ENCODE measurements around the gene SH3PXD2A. TPM values are rescaled to one million over a fixed set of nuclear protein-coding genes. Genes with fewer than 3 reads are reported as not detected.
"Not testable (repeated sequence)": the region's sequence is repeated elsewhere in the genome, so short reads cannot be mapped to it uniquely, and the experiment has no call there.

SH3PXD2A gene
- total and polyA plus RNA-seq, 10 donors = 2.6 to 50.0 (median 35.2) TPM

DNA sequence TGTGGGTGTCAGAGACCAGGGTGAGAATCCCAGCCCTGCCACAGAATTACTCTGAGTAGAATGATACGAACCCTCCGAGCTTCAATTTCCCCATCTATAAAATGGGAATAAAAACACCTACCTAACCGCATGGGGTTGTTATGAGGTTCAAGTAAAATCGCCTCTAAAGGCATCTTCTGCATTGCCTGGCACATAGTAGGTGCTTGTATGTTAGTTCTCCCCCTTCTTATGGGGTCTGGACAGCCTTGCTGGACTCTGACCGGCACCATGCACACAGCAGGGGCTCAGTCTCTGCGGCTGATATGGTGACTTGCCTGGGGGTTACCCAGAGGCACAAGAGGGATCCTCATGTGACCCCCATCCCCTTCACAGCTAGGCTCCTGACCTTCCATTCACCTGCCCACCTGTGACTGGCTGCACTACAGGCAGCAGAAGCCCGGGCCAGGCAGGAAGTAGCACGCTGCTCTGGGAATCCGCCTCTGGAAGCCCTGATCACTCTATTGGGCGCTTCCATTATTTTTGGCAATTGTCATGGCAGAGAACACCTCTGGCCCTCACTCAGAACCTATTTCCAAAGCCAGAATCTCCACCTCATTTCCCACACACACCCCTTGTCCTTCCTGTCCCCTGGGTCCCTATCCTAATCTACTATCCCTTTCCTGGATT is 6.0 kb downstream of the SH3PXD2A start:
- WGBS, 5 donors = 70 to 85% (median 79%) methylated on average over 9 to 10 of the region's 10 CpGs
- Histone ChIP-seq H3K4me3 (no peak overlapping the region), H3K9me3 (no peaks in the 10 kb centered on the region), H3K36me3 (no peaks in the 10 kb centered on the region), H3K27ac (peak overlapping the region in 4 of 8 donors; percentile 34 to 75 (median 42)), H3K27me3 (replicated peaks in 1 of 7) (peaks cover 0 to 14% (median 0%) of the 10 kb centered on the region in 7 donors), H3K4me1 (peaks cover 15 to 90% (median 57%) of the 10 kb centered on the region in 6 donors)
- peak; percentile 58 for DNase-seq
- intact Hi-C loops (cut with DNase I; ENCODE audit: low total_unique reads) = no loop called here
- TF ChIP-seq, protein P1, sequence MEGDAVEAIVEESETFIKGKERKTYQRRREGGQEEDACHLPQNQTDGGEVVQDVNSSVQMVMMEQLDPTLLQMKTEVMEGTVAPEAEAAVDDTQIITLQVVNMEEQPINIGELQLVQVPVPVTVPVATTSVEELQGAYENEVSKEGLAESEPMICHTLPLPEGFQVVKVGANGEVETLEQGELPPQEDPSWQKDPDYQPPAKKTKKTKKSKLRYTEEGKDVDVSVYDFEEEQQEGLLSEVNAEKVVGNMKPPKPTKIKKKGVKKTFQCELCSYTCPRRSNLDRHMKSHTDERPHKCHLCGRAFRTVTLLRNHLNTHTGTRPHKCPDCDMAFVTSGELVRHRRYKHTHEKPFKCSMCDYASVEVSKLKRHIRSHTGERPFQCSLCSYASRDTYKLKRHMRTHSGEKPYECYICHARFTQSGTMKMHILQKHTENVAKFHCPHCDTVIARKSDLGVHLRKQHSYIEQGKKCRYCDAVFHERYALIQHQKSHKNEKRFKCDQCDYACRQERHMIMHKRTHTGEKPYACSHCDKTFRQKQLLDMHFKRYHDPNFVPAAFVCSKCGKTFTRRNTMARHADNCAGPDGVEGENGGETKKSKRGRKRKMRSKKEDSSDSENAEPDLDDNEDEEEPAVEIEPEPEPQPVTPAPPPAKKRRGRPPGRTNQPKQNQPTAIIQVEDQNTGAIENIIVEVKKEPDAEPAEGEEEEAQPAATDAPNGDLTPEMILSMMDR (IDR thresholded peaks at IDR 0.05 in 8 of 11, conservative IDR thresholded peaks at IDR 0.05 in 3 of 11) = no peak
- no peak for TF ChIP-seq POLR2AphosphoS5 (IDR thresholded peaks at IDR 0.05)
- TF ChIP-seq POLR2A (IDR thresholded peaks at IDR 0.05) = no peak

DNA sequence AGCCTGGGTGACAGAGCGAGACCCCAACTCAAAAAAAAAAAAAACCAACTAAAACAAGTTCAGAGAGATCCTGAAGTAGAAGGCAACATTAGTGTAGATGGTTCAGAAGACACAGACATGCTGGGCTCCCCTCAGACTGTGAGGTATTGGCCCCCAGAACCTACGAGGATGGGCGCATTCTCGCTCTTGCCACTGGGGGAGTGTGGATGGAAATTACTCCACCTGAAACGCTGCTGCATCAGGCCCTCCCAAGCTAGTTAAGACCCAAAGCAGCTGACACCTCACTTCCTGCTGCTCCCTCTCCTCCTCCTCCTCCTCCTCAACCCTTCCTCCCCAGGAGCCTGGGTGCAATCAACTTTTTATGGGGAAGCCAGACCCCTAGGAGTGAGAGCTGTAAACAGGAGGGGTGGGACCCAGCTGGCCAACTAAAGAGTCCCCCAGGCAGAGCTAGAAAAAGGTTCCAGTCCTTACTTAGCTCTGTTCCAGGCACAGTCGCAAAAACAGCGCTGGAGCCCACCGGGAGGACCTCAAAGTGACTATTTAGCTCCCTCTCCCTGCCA is 7.4 kb downstream of the SH3PXD2A start:
- 61 to 69% (median 64%) methylated on average over 8 of the region's 8 CpGs for WGBS, 5 donors
- H3K36me3 ChIP-seq = no peaks in the 10 kb centered on the region
- no peak for DNase-seq
- H3K4me1 ChIP-seq = peaks cover 17 to 90% (median 52%) of the 10 kb centered on the region in 6 donors
- no peaks in the 10 kb centered on the region for H3K27me3 ChIP-seq (replicated peaks in 1 of 7)
- no peaks in the 10 kb centered on the region for H3K9me3 ChIP-seq
- intact Hi-C loops (cut with DNase I; ENCODE audit: low total_unique reads) = no loop called here
- H3K27ac ChIP-seq = no peak overlapping the region
- TF ChIP-seq POLR2A (IDR thresholded peaks at IDR 0.05) = no peak
- TF ChIP-seq POLR2AphosphoS5 (IDR thresholded peaks at IDR 0.05) = no peak
- TF ChIP-seq, protein P1 (IDR thresholded peaks at IDR 0.05 in 8 of 11, conservative IDR thresholded peaks at IDR 0.05 in 3 of 11) = no peak
- H3K4me3 ChIP-seq = no peak overlapping the region

DNA sequence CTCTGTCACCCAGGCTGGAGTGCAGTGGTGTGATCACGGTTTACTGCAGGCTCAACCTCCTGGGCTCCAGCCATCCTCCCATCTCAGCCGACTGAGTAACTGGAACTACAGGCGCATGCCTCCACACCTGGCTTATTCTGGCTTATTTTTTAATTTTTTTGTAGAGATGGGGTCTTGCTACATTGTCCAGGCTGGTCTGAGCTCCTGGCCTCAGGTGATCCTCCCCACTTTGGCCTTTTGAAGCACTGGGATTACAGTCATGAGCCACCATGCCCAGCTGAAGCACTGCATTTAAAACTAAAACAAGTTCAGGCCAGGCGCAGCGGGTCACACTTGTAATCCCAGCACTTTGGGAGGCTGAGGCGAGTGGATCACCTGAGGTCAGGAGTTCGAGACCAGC is 8.0 kb downstream of the SH3PXD2A start:
- Histone ChIP-seq H3K9me3 (no peaks in the 10 kb centered on the region), H3K27ac (no peak overlapping the region), H3K27me3 (replicated peaks in 1 of 7) (no peaks in the 10 kb centered on the region), H3K4me1 (peaks cover 21 to 90% (median 50%) of the 10 kb centered on the region in 6 donors), H3K36me3 (no peaks in the 10 kb centered on the region), H3K4me3 (no peak overlapping the region)
- 80 to 90% (median 83%) methylated on average over 7 of the region's 7 CpGs for WGBS, 5 donors
- TF ChIP-seq, protein P1 (IDR thresholded peaks at IDR 0.05 in 8 of 11, conservative IDR thresholded peaks at IDR 0.05 in 3 of 11) = no peak
- no peak for TF ChIP-seq POLR2AphosphoS5 (IDR thresholded peaks at IDR 0.05)
- intact Hi-C loops (cut with DNase I; ENCODE audit: low total_unique reads) = no loop called here
- DNase-seq = no peak

DNA sequence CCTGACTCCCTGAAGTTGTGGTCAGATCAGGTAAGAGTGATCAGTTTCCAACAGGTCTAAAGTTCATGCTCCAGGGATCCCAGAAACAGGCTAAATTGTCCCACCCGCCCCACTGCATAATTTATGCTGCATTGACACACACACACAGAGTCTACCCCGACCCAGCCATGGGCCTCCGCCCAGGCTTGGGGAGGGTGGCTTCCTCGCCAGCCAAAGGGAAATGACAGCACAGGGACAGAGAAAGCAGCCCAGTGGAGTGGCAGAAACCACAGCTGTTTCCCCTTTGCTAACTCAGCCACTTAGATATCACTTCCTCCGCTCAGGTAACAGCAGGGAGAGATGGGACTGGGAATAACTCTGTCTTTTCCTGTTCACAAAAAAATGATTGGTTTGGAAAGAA is 9.4 kb downstream of the SH3PXD2A start:
- Histone ChIP-seq H3K9me3 (no peaks in the 10 kb centered on the region), H3K4me1 (peaks cover 20 to 78% (median 44%) of the 10 kb centered on the region in 6 donors), H3K36me3 (no peaks in the 10 kb centered on the region), H3K4me3 (no peak overlapping the region), H3K27me3 (replicated peaks in 1 of 7) (no peaks in the 10 kb centered on the region), H3K27ac (peak overlapping the region in 7 of 8 donors; percentile 10 to 52 (median 32))
- TF ChIP-seq, protein P1 (IDR thresholded peaks at IDR 0.05 in 8 of 11, conservative IDR thresholded peaks at IDR 0.05 in 3 of 11) = no peak
- no peak for TF ChIP-seq POLR2A (IDR thresholded peaks at IDR 0.05)
- peak in 2 of 3 donors; percentile 73 to 77 for TF ChIP-seq POLR2AphosphoS5 (IDR thresholded peaks at IDR 0.05)
- peak; percentile 87 for DNase-seq
- intact Hi-C loops (cut with DNase I; ENCODE audit: low total_unique reads) = no loop called here
- WGBS, 5 donors = 11 to 32% (median 18%) methylated on average over 5 of the region's 5 CpGs

DNA sequence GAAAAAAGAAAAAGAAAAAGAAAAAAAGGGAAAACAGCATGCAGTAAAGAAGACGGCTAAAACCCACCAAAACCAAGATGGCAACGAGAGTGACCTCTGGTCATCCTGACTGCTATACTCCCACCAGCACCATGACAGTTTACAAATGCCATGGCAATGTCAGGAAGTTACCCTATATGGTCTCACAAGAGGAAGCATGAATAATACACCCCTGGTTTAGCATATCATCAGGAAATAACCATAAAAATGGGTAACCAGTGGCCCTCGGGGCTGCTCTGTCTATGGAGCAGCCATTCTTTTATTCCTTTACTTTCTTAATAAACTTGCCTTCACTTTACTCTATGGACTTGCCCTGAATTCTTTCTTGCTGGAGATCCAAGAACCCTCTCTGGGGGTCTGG is 10.0 kb downstream of the SH3PXD2A start:
- H3K4me3 ChIP-seq; DNase-seq; H3K27me3 ChIP-seq (replicated peaks in 1 of 7); H3K9me3 ChIP-seq; intact Hi-C loops (cut with DNase I; ENCODE audit: low total_unique reads); H3K36me3 ChIP-seq: not testable (repeated sequence)
- H3K27ac ChIP-seq = peak overlapping the region in 7 of 8 donors; percentile 10 to 52 (median 32)
- peaks cover 20 to 78% (median 42%) of the 10 kb centered on the region in 6 donors for H3K4me1 ChIP-seq
- WGBS, 5 donors = 57 to 73% (median 66%) methylated on average over 3 of the region's 3 CpGs
